HepG2 (cell line): ENCODE measurements around the gene CIB1. TPM values are rescaled to one million over a fixed set of nuclear protein-coding genes. Genes with fewer than 3 reads are reported as not detected.

Source experiments
- ARNT2 ChIP-seq: sonication (generic); formaldehyde crosslinking; IDR thresholded peaks from 2 replicates; pipeline ENCODE4 v1.8.0; 2022; ENCODE audit warnings: mild to moderate bottlenecking, low read depth, missing genetic modification reagents, moderate library complexity
- ETV5 ChIP-seq: IDR thresholded peaks from 2 replicates; pipeline ENCODE4 v1.6.1; 2018; ENCODE audit warnings: missing biosample characterization, missing genetic modification reagents, inconsistent platforms, borderline replicate concordance
- FOXA3 ChIP-seq: IDR thresholded peaks from 2 replicates; pipeline ENCODE4 v1.6.1; 2016; ENCODE audit warnings: missing genetic modification reagents, missing compliant biosample characterization
- JUNB ChIP-seq: sonication (generic); formaldehyde crosslinking; IDR thresholded peaks from 2 replicates; pipeline ENCODE4 v1.8.0; 2022; ENCODE audit warnings: missing genetic modification reagents, mild to moderate bottlenecking, borderline replicate concordance
- NCOA5 ChIP-seq: sonication (generic); formaldehyde crosslinking; IDR thresholded peaks from 2 replicates; pipeline ENCODE4 v1.4.0; 2020; ENCODE audit warnings: missing genetic modification reagents
- SALL2 ChIP-seq: sonication (generic); formaldehyde crosslinking; IDR thresholded peaks from 2 replicates; pipeline ENCODE4 v1.8.1; 2023; ENCODE audit warnings: mild to moderate bottlenecking, missing genetic modification reagents, inconsistent platforms
- ZNF556 ChIP-seq: sonication (generic); formaldehyde crosslinking; IDR thresholded peaks from 2 replicates; pipeline ENCODE4 v1.4.0; 2020; ENCODE audit warnings: mild to moderate bottlenecking, missing genetic modification reagents, borderline replicate concordance
- ZNF558 ChIP-seq: sonication (generic); formaldehyde crosslinking; IDR thresholded peaks from 2 replicates; pipeline ENCODE4 v1.9.0; 2022; ENCODE audit warnings: mild to moderate bottlenecking, missing genetic modification reagents, borderline replicate concordance
- ZNF7 ChIP-seq: IDR thresholded peaks from 2 replicates; pipeline ENCODE4 v1.6.1; 2016; ENCODE audit warnings: missing biosample characterization, missing genetic modification reagents
- ZSCAN12 ChIP-seq: sonication (generic); formaldehyde crosslinking; IDR thresholded peaks from 2 replicates; pipeline ENCODE4 v1.9.0; 2021; ENCODE audit warnings: mild to moderate bottlenecking, missing genetic modification reagents
- polyA plus RNA-seq, 8 experiments: library from polyadenylated mRNA; depleted of rRNA in 3 of 8; stranded (reverse) in 7 of 8; unstranded in 1 of 8; fragments of >200 nt; fragmentation: Illumina TruSeq in 4 of 8; extraction: Trizol in 4 of 8; gene quantifications; 2 replicates each; pipeline versions ENCODE4 v1.2.1 to v1.2.3, GENCODE V29; 2011 to 2016; ENCODE audit warnings: low read depth in 4 of 8, missing spikeins in 1 of 8, mixed read lengths in 1 of 8; ENCODE audit not compliant: insufficient read depth in 1 of 8
- total RNA-seq, 5 experiments: library from RNA; depleted of rRNA; stranded (reverse); fragments of >200 nt; fragmentation: Illumina TruSeq; extraction: Trizol; gene quantifications; 2 replicates each; pipeline ENCODE4 v1.2.3, GENCODE V29; 2016; ENCODE audit warnings: low read depth in 1 of 5
- TF ChIP-seq, protein P1 (sequence below): sonication (generic); formaldehyde crosslinking; IDR thresholded peaks from 2 replicates; pipeline ENCODE4 v1.9.0; 2021; ENCODE audit warnings: missing genetic modification reagents, borderline replicate concordance
- TF ChIP-seq, protein P2 (sequence below): sonication (generic); formaldehyde crosslinking; IDR thresholded peaks from 2 replicates; pipeline ENCODE4 v1.8.0; 2022; ENCODE audit warnings: mild to moderate bottlenecking, missing genetic modification reagents; ENCODE audit not compliant: insufficient replicate concordance

CIB1 gene
- total and polyA plus RNA-seq, 2 of the 13 experiments (the other 11 are each of a cell fraction or from before 2014, with no cell fraction given), result 38.7 to 72.7 TPM

DNA sequence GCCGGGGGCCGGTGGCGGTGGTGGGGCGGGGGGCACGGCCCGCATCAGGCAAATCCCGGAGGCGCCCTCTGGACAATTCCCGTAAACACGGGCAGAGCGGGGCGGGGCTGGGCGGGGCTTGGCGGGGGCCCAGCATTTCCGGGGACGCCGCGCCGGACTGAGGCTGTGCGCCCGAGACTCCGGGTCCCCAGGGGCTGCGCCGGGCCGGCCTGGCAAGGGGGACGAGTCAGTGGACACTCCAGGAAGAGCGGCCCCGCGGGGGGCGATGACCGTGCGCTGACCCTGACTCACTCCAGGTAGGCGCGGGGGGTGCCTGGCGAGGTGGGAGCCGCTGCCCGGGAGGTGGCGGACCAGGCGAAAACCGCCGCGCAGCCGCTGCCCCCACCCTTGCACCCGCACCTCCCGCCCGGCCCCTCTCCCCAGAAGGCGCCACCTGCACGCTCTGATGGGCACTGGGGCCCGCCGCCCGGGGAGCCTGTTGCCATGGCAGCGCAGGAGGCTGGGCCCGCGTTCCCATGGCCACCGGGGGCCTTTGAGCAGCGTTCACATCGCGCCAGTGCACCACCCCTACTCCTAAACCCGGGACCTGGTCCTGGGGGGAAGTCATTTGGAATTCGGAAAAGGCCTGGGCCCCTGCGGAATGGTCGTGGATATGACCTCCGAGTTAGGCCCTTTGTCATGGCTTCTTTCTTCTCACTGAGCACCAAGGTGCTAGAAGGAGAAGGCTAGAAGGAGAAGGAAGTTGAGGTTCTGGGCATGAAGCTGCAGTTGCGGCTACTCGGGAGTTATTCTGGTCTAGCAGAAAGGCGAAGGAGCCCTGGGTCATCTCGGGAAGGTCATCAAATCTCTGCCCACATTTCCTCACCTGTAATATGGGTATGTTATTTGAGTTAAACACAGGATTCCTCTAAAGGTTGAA, 48.7 kb downstream of the CIB1 start (continued):
- peak; percentile 59; the same call in 1 of the 2 replicates for TF ChIP-seq ETV5
- TF ChIP-seq ZNF556 (CRISPR knock-in tag), result peak; percentile 47; the same call in 1 of the 2 replicates
- peak; percentile 47; the same call in 1 of the 2 replicates for TF ChIP-seq ZSCAN12 (CRISPR knock-in tag)
- peak; percentile 55; the same call in 1 of the 2 replicates for TF ChIP-seq ARNT2
- no peak for TF ChIP-seq ZNF7 (CRISPR knock-in tag)
- TF ChIP-seq, protein P1, sequence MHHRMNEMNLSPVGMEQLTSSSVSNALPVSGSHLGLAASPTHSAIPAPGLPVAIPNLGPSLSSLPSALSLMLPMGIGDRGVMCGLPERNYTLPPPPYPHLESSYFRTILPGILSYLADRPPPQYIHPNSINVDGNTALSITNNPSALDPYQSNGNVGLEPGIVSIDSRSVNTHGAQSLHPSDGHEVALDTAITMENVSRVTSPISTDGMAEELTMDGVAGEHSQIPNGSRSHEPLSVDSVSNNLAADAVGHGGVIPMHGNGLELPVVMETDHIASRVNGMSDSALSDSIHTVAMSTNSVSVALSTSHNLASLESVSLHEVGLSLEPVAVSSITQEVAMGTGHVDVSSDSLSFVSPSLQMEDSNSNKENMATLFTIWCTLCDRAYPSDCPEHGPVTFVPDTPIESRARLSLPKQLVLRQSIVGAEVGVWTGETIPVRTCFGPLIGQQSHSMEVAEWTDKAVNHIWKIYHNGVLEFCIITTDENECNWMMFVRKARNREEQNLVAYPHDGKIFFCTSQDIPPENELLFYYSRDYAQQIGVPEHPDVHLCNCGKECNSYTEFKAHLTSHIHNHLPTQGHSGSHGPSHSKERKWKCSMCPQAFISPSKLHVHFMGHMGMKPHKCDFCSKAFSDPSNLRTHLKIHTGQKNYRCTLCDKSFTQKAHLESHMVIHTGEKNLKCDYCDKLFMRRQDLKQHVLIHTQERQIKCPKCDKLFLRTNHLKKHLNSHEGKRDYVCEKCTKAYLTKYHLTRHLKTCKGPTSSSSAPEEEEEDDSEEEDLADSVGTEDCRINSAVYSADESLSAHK (CRISPR knock-in tag), result no peak
- TF ChIP-seq, protein P2, sequence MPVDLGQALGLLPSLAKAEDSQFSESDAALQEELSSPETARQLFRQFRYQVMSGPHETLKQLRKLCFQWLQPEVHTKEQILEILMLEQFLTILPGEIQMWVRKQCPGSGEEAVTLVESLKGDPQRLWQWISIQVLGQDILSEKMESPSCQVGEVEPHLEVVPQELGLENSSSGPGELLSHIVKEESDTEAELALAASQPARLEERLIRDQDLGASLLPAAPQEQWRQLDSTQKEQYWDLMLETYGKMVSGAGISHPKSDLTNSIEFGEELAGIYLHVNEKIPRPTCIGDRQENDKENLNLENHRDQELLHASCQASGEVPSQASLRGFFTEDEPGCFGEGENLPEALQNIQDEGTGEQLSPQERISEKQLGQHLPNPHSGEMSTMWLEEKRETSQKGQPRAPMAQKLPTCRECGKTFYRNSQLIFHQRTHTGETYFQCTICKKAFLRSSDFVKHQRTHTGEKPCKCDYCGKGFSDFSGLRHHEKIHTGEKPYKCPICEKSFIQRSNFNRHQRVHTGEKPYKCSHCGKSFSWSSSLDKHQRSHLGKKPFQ (CRISPR knock-in tag), result peak; percentile 32
- TF ChIP-seq SALL2 (CRISPR knock-in tag), result no peak; the same call in 1 of the 2 replicates
- no peak for TF ChIP-seq JUNB
- TF ChIP-seq FOXA3, result peak; percentile 36; the same call in 1 of the 2 replicates
- TF ChIP-seq NCOA5 (CRISPR knock-in tag), result no peak
- TF ChIP-seq ZNF558 (CRISPR knock-in tag), result no peak; the same call in 1 of the 2 replicates
- TF ChIP-seq, all 625 proteins: peak for 181
